Inflammatory macrophage treated with lipopolysaccharide for 1 hour (primary cell): ENCODE measurements around the gene TRNP1.
"Not testable (repeated sequence)": the region's sequence is repeated elsewhere in the genome, so short reads cannot be mapped to it uniquely, and the experiment has no call there.

Experiments used
- DNase-seq, 2 donors: peaks; one replicate each; pipeline ENCODE4 v3.0.0-alpha.2; 2020 to 2022

Gene TRNP1

DNA sequence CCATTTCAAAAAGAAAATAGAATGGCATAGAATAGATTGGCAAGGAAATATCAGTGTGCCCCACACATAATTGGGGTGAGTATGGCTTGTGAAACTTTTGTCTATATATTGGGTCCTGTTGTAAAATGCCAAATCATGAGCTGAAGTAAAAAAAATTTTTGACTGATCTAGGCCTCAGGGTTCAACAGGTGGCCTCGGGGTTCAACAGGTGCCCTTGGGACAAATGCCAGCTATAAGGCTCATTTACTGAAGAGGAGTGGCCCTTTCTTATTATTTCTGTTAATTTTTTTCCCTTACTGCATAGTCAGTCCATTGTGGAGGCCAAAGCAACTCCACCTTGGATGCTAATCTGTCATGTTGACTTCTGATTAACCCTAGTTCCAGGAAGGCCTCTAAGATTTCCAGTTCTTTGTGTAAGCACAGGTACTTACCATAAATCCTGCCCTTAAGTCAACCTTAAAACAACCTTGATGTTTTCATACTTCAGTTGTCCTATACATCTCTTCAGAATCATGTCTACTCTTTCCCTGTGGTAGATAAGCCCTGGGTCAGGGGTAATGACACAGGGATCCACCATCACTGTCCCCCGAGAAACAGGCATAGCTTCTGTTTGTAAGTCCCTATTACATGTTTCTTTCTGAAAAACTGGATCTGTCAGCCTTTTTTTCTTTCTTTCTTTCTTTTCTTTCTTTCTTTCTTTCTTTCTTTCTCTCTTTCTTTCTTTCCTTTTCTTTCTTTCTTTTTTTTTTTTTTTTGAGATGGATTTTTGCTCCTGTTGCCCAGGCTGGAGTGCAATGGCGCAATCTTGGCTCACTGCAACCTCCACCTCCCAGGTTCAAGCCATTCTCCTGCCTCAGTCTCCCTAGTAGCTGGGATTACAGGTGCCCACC lies 16.6 kb upstream of the TRNP1 start:
- no peak for DNase-seq

DNA sequence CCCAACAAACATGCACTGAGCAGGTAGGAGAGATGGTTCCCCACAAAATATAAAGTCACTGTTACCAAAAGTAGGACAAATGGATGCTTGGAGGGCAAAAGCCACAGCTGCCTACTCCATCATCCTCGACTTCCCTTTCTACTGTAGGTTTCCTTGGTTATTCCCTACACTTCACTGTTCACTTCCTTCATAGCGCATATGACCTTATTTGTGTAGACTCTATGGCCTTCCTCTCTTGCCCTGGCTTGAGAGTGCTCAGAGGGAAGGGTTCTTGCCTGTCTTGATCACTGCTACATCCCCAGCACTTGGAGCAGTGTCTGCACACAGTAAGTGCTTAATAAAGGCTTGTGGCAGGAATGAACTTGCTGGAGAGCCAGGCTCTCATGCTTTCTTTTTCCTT lies 14.6 kb upstream of the TRNP1 start:
- peak; percentile 55 to 70 for DNase-seq

DNA sequence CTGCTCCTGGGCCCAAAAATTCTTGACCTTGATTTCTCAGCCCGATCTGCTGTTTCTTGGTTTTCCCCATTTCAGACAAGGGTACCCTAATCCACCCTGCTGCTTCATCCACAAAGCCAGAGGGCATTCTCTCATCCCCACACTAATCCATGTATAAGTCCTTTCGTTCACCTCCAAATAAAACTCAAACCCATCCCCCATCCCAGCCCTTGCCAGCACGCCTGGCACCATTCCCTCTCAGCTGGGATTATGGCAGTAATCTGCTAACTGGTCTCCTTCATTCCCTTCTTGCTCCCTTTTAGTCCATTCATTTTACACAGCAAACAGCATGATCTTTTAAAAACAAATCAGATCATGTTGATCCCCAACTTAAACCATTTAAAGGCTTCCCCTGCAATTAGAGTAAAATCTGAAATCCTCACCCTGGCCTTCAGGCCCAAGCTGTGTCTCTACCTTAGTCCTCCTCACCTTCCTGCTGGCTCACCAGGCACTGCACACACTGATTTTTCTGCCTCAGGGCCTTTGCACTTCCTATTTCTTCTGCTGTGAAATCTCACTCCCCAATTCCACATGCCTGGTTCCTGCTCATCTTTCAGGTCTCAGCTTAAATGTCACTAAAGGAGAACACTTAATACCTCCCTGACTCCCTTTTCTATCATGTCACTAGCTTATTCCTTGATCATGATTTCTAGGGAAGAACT lies 12.2 kb upstream of the TRNP1 start:
- no peak for DNase-seq

DNA sequence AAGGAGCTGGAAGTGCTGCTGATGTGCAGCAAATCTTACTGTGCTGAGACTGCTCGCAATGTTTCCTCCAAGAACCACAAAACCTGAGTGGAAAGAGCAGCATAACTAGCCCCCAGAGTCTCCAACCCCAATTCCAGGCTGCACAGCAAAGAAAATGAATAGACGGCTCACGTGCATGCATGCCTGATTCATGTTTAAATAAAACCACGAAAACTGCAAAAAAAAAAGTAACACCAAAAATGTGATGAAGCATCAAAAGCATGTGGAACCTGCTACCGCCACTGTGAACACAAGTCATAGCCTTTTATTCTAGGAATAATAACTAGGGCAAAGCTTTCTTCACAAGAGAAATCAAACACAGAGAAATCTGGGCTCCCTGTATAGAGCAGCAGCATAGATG lies 9.6 kb upstream of the TRNP1 start:
- DNase-seq: no peak

DNA sequence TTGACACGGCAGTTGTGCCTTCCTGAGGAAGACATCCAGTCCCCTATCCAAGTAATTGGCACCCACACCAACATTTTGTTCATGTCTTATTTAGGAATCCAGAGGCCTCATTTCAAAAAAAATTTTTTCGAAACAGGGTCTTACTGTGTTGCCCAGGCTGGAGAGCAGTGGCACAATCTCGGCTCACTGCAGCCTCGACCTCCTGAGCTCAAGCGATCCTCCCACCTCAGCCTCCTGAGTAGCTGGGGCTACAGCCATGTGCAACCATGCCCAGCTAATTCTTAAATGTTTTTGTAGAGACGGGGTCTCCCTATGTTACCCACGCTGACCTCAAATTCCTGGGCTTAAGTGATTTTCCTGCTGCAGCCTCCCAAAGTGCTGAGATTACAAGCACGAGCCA lies 9.2 kb upstream of the TRNP1 start:
- no peak for DNase-seq

DNA sequence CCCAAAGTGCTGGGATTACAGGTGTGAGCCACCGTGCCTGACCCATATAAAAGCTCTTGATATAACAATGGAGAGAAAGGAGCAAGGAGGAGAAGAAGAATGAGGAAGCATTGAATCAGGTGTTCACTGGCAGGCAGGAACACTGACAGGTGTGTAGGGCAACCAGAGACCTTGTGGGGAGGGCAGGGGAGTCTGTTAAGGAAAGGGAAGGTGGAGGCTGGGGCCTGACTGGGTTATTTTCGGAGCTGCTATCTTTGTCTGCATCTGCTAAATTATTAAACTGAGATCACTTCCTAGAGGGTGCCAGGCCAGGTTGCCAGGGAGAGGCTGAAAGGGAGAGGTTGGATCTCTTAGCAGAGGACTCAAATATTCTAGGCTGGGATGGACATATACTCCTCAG lies 6.8 kb upstream of the TRNP1 start:
- no peak for DNase-seq

DNA sequence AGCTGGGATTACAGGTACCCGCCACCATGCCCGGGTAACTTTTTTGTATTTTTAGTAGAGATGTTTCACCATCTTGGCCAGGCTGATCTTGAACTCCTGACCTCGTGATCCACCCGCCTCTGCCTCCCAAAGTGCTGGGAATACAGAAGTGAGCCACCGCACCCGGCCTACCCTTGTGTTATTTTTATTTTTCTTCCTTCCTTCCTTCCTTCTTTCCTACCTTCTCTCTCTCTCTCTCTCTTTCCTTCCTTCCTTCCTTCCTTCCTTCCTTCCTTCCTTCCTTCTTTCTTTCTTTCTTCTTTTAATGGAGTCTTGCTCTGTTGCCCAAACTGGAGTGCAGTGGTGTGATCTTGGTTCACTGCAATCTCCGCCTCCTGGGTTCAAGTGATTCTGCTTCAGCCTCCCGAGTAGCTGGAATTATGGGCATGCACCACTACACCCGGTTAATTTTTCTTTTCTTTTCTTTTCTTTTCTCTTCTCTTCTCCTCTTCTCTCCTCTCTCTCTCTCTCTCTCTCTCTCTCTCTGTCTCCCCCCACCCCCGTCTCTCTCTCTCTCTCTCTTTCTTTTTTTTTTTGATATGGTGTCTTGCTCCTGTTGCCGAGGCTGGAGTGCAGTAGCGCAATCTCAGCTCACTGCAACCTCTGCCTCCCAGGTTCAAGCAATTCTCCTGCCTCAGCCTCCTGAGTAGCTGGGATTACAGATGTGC lies 3.9 kb upstream of the TRNP1 start:
- not testable (repeated sequence) for DNase-seq

DNA sequence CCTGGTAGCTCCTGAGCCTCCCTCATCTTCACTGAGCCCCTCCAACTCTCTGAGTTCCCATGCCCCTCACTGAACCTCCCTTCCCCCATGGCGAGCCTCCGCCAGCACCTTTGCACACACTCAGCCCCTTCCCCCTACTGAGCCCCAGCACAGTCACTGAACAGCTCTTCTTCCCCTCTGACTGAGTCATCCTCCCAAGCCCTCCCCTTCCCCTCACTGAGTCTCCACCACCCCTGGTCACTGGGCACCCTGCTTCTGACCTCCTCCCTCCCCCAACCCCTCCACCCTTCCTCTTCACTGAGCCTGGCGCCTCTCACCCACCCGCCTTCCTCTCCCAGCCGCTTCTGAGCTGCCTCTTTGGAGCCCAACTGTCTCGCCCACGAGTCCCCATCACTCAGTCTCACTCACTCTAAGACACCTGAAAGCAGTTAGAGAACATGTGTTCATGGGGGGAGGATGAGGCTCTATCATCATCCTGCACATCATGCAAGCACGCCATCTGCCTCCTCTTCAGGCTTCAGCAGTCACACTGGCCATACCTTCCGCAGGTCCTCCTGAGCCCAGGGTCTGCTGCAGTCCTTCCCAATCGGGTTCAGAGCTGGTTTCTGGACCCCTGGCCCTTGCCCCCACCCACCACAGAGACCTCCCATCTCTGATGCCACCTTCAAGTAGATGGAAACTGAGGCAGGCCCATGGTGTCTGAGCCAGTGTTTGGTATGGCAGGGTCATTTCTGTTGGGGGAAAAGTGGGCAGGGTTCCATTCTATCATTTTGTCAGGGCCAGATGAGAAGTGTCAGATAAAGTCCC lies 2.0 kb upstream of the TRNP1 start:
- no peak for DNase-seq

DNA sequence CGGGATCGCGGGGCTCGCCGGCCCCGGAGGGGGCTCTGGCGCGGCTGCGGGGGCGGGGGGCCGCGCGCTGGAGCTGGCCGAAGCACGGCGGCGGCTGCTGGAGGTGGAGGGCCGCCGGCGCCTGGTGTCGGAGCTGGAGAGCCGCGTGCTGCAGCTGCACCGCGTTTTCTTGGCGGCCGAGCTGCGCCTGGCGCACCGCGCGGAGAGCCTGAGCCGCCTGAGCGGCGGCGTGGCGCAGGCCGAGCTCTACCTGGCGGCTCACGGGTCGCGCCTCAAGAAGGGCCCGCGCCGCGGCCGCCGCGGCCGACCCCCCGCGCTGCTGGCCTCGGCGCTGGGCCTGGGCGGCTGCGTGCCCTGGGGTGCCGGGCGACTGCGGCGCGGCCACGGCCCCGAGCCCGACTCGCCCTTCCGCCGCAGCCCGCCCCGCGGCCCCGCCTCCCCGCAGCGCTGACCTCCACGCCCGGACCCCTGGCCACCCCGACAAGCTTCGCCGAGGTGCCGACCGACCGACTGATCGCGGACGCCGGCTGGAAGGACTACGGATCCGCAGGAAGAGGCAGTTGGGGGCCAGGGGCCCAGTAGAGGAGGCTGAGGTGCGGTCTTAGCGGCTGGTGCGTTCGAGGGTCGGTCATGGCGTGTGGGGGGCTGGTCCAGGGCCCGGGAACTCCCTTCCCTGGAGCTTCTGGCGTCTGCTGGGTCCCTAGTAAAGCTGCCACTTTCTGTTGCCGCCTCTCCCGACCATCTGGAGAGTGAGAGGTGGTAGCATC lies 711 bp downstream of the TRNP1 start:
- no peak for DNase-seq

DNA sequence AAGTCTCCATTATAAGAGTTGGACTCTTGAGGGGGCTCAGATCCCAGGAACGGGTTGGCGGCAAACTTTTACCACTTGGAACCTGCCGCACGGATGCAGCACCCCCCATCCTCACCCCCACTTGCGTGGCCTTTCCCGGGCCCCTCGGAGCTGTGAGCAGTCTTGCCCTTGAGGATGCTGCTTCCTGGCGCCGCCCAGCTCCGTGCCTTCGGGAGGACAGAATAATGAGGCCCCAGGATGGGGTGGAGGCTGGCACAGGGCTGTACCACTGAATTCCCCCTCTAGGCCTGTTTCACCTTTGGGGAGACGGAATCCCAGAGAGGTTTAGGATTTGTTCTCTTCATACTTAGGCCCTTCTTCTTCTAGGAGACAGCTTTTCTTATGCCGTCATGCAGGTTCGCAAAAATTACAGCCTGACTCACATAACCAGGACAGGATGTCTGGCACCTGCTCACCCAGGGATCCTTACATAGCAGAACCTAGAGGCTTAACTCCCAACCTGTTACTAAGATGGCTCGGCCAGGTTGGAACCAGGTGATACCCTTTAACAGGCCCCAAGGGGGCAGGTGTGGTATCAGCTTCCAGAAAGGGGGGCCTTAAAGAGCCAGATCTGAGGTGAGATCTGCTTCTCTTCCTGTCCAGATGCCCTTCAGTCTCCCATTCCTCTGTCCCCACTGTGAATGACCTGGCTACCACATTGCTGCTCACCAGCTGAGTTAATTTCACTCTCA lies 1.5 kb downstream of the TRNP1 start:
- DNase-seq: no peak

DNA sequence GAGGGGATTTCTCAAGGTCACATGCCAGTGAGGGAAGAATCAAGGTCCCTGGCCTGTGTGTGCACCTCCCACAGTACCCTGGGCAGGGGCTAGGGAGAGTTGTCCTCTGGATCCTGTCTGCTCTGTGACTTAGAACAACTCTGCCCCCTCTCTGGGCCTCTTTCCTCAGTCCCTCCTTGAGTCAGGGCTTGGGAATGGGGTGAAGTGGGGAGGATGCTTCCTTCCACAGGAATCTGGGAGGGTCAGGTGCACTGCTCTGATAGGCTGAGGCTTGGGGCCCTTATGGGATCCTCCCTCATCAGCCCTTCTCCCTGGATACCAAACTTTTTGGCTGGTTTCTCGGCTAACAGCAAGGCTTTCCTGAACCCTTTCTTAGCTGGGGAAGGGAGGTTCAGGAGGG lies 2.5 kb downstream of the TRNP1 start:
- DNase-seq: no peak

DNA sequence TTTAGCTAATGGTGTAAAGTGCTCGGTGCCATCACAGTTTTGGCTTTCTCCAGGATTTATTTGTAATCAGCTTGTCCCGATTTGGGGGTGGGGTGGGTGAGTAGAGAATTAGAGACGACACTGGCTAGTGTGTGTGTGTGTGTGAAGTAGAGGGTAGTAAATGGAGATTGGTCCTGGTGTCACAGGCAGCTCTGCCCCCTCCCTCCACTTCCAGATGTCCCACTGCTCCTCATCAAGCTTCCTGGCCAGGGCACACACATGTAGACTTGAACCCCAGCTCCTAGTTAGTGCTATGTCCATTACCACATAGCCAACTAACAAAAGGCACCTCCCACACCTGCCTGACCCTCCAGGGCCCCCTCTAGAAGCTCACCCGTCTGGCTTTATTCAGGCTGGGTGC lies 3.2 kb downstream of the TRNP1 start:
- DNase-seq: no peak

DNA sequence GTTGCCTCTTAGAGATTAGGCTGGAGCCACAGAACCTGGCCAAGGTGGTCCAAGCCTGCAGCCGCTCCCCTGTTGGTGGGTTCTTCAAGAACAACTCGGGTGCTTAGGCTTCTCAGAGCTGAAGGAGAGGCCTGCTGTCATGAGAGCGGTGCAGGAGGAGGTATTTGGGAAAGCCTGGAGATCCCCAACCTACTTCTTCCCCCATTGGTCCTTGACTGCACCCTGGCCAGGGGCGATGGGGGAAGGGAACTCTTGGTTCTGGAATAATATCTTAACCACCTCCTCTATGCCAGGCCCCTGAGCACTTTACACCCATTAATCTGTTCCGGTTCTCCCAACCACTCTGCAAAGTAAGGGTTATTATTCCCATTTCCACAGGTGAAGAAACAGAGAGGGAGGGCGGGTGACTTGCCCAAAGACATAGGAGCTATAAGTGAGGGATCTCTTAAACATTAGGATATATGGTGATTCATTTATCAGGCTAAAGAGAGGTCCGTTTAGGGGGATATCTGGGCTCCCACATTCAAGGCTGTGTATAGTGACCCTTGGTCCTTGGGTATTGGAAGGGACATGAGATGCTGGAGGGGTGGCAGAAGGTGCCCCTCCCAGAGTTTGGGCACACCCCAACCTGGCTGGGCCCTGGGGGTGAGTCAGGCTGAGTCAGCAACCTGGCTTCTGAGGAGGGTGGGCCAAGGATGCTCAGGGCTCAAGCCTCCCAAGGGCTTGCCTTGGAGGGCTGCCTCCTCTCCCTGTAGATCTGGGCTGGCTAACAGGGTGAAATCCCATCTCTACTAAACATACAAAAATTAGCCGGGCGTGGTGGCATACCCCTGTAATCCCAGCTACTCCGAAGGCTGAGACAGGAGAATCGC lies 5.2 kb downstream of the TRNP1 start:
- DNase-seq: peak in 1 of 2 donors; percentile 60

DNA sequence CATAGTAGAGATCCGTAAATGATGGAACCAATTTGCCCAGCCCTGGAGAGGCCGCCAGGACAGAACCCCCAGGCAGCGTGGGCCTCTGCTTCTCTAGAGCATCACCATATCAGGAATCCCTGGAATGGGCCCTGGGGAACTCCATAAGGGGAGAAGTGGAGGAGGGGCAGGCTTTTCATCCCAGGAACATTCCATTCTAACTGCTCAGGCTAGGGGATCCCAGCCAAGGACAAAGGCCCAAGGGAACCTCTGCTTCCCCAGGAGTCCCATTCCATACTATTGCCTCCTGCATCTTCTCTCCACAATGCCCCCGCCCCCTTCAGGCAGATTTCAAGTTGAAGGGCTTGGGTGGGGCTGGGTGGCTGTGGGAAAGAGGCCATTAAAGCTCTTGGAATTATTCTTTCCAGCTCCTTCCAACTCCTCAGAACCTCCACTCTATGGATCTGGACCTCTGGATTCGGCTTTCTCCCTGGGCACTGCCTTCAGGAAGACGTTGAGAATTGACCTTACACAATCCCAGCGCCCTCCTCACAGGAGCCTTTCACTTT lies 6.0 kb downstream of the TRNP1 start:
- DNase-seq: no peak

DNA sequence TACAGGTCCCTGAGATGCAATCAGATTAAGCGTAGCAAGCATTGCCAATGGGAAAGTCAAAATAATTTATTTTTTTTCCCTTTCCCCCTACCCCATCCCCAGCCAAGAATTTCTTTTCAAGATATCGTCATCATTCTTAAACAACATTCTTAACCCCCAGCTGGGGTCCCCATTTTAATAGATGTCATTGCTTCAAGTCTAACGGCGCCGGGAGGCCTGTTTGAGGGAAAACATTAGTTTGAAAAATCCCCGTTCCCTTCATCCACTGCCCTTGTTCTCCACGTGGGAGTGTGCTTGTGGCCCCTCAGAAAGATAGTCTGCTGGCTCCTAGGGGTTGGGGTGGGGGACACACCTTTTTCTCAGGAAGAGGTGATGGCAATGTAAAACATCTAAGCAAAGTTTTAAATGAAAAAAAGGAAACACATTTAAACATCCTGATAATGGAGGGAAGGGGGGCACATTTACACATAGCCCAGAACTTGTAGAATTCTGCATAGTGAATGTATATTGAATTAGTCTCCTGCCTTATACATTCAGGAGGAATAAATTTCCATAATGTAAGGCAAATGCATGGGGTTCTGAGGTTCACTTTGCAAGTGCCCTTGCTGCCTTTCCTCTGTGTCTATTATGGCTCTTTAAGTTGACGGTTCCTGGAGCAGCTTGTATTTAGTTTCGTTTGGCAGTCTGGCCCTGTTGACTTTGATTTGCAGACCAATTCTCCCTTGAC lies 6.8 kb downstream of the TRNP1 start:
- no peak for DNase-seq

DNA sequence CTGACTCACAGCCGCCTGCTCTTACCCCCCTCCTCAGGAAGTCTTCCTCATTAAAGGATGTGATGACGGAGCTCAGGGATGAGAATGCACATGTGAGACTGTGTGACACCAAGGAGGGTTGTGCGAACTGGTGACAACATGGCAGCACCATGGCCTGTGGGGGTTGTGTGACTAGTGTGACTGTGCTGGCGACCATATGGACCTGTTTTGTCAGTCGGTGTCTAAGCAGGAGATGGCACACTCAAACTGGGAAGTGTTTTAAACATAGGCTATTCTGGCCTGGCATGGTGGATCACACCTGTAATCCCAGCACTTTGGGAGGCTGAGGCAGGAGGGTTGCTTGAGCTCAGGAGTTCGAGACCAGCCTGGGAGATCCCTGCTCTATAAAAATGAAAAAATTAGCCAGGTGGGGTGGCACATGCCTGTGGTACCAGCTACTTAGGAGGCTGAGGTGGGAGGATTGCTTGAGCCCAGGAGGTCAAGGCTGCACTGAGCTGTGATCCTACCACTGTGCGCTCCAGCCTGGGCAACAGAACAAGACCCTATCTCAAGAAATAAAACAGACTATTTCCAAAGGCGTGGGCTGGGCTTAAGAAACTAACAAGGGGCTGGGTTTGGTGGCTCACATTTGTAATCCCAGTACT lies 7.4 kb downstream of the TRNP1 start:
- peak in 1 of 2 donors; percentile 52 for DNase-seq

DNA sequence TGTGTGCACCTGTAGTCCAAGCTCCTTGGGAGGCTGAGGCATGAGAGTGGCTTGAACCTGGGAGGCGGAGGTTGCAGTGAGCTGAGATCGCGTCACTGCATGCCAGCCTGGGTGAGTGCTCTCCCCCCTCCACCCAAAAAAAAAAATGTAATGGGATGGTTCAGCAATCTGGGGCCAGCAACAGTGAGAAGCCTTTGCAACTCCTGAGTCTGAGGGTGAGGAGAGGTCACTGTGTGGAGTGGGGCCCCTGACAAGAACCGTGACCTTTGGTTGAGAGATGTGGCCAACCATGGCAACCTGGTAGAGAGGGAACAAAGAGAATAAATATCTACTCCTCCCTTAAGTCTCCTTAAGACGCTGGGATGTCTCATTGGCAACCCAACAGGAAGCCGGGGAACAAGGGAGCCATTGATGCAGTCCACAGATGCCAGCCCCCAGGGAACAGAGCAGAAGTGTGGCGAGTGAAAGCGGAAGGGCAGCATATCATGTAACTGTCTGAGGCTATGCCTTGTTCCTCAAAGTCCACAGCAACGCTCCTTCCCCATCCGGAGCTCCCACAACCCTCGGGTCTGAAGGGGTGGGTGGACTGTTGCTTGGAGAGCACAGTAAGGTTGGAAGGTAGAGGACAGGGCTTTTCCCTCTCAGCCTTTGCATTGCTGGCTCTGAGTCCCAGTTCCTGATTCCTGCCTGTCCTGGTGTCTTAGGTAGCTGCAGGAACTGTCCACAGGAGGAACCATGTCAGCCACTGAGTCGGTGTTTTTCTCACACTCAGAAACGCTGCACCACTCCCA lies 8.3 kb downstream of the TRNP1 start:
- peak; percentile 90 to 97 for DNase-seq
